Measurements from ENCODE around the gene OTUB1.
"Not testable (repeated sequence)": the region's sequence is repeated elsewhere in the genome, so short reads cannot be mapped to it uniquely, and the experiment has no call there.

OTUB1 gene

GRCh38 chr11:63986156-63986931, at the start of gene OTUB1:
TSS of gene OTUB1 (plus strand) at chr11:63986438. CDS start at chr11:63986457, 19 bp downstream.
- peak; percentile 85 for DNase-seq

GRCh38 chr11:63937713-63938478, 48.3 kb upstream of the OTUB1 start:
- DNase-seq: no peak

GRCh38 chr11:63938479-63939396, 47.5 kb upstream of the OTUB1 start, which contains the start of gene NAA40:
TSS of gene NAA40 (plus strand) at chr11:63939002. CDS start at chr11:63939097, 95 bp downstream.
- peak; percentile 91 for DNase-seq

- no peak for DNase-seq
Measured at GRCh38 chr11:63939397-63939891, 46.8 kb upstream of the OTUB1 start.

GRCh38 chr11:63940786-63941185, 45.5 kb upstream of the OTUB1 start:
- no peak for DNase-seq

GRCh38 chr11:63941901-63942300, 44.3 kb upstream of the OTUB1 start:
- DNase-seq: no peak

GRCh38 chr11:63942803-63943202, 43.4 kb upstream of the OTUB1 start:
- DNase-seq: no peak

- no peak for DNase-seq
Measured at GRCh38 chr11:63944987-63945386, 41.3 kb upstream of the OTUB1 start.

GRCh38 chr11:63945477-63946163, 40.6 kb upstream of the OTUB1 start:
- DNase-seq: peak; percentile 39

- peak; percentile 49 for DNase-seq
Measured at GRCh38 chr11:63951779-63952536, 34.3 kb upstream of the OTUB1 start.

- no peak for DNase-seq
Measured at GRCh38 chr11:63952570-63952969, 33.7 kb upstream of the OTUB1 start.

GRCh38 chr11:63958008-63958407, 28.2 kb upstream of the OTUB1 start:
- no peak for DNase-seq

GRCh38 chr11:63961608-63962412, 24.4 kb upstream of the OTUB1 start:
- DNase-seq: no peak

- not testable (repeated sequence) for DNase-seq
Measured at GRCh38 chr11:63963895-63964294, 22.3 kb upstream of the OTUB1 start.

- DNase-seq: no peak
Measured at GRCh38 chr11:63966444-63966843, 19.8 kb upstream of the OTUB1 start.

- no peak for DNase-seq
Measured at GRCh38 chr11:63969461-63969860, 16.8 kb upstream of the OTUB1 start.

GRCh38 chr11:63970902-63971301, 15.3 kb upstream of the OTUB1 start:
- DNase-seq: no peak

- DNase-seq: not testable (repeated sequence)
Measured at GRCh38 chr11:63973912-63974258, 12.4 kb upstream of the OTUB1 start.

GRCh38 chr11:63974259-63975143, 11.7 kb upstream of the OTUB1 start, which contains the start of gene COX8A:
TSS of gene COX8A (plus strand) at chr11:63974620. CDS start at chr11:63974681, 61 bp downstream.
- peak; percentile 93 for DNase-seq
